Measurements from ENCODE around the gene SEC61A1. TPM values are rescaled to one million over a fixed set of nuclear protein-coding genes. Genes with fewer than 3 reads are reported as not detected.

SEC61A1 gene
- total RNA-seq, 1 donor, result 406 TPM

GRCh38 chr3:128072454-128073184 is 20.4 kb downstream of the SEC61A1 start:
- no peak overlapping the region for H3K4me3 ChIP-seq (ENCODE audit: low read depth, low read length)
- no peak for DNase-seq (ENCODE audit: low read depth)
- TF ChIP-seq CTCF (IDR thresholded peaks at IDR 0.05; ENCODE audit: insufficient read depth, low read length), result no peak

GRCh38 chr3:128073185-128073725 is 21.0 kb downstream of the SEC61A1 start:
- no peak for TF ChIP-seq CTCF (IDR thresholded peaks at IDR 0.05; ENCODE audit: insufficient read depth, low read length)
- no peak overlapping the region for H3K4me3 ChIP-seq (ENCODE audit: low read depth, low read length)
- DNase-seq (ENCODE audit: low read depth), result no peak

GRCh38 chr3:128073807-128074206 is 21.6 kb downstream of the SEC61A1 start:
- no peak overlapping the region for H3K4me3 ChIP-seq (ENCODE audit: low read depth, low read length)
- no peak for TF ChIP-seq CTCF (IDR thresholded peaks at IDR 0.05; ENCODE audit: insufficient read depth, low read length)
- DNase-seq (ENCODE audit: low read depth), result peak; percentile 56

- peak overlapping the region; percentile 25 for H3K4me3 ChIP-seq (ENCODE audit: low read depth, low read length)
- DNase-seq (ENCODE audit: low read depth), result no peak
These were observed 22.7 kb downstream of the SEC61A1 start for GRCh38 chr3:128074851-128075521.

GRCh38 chr3:128075522-128076482 is 23.6 kb downstream of the SEC61A1 start:
- peak; percentile 87 for DNase-seq (ENCODE audit: low read depth)
- peak overlapping the region; percentile 51 for H3K4me3 ChIP-seq (ENCODE audit: low read depth, low read length)
- TF ChIP-seq CTCF (IDR thresholded peaks at IDR 0.05; ENCODE audit: insufficient read depth, low read length), result peak; percentile 73

More at GRCh38 chr3:128074851-128075521, 22.7 kb downstream of the SEC61A1 start:
- no peak for TF ChIP-seq CTCF (IDR thresholded peaks at IDR 0.05; ENCODE audit: insufficient read depth, low read length)

GRCh38 chr3:128076483-128077201 is 24.4 kb downstream of the SEC61A1 start:
- no peak for DNase-seq (ENCODE audit: low read depth)
- TF ChIP-seq CTCF (IDR thresholded peaks at IDR 0.05; ENCODE audit: insufficient read depth, low read length), result no peak
- H3K4me3 ChIP-seq (ENCODE audit: low read depth, low read length), result peak overlapping the region; percentile 28

All from fibroblast of the aortic adventitia (primary cell).